ENCODE data around the gene FOSL1. TPM values are rescaled to one million over a fixed set of nuclear protein-coding genes. Genes with fewer than 3 reads are reported as not detected.

Gene FOSL1
- total RNA-seq, 4 donors from 2014 or later = 1.5 to 15.2 (median 2.8) TPM

DNA sequence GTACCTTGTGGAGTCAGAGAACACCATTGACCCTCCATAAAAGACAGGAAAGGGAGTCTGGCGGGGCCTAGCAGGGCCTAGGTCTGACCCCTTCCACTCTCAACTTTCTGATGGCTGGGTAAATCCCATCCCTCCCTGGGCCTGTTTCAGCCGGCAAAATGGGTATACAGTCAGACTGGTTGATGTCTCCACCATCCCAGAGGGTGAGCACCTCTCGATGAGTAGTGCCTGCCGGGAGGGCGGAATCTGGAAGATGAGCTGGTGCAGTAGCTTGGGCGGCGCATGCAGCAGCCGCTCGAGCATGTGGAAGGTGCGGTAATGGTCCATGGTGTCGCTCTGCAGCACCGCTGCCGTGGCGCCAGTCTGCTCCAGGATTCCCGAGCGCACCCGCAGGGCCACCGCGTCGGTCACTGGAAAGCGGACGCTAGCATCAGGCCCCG, 12.4 kb downstream of the FOSL1 start:
- no peak for TF ChIP-seq CTCF (IDR thresholded peaks at IDR 0.05; ENCODE audit: low read depth)

GRCh38 chr11:65886826-65887722, 13.1 kb downstream of the FOSL1 start:
- no peak for TF ChIP-seq CTCF (IDR thresholded peaks at IDR 0.05; ENCODE audit: low read depth)

DNA sequence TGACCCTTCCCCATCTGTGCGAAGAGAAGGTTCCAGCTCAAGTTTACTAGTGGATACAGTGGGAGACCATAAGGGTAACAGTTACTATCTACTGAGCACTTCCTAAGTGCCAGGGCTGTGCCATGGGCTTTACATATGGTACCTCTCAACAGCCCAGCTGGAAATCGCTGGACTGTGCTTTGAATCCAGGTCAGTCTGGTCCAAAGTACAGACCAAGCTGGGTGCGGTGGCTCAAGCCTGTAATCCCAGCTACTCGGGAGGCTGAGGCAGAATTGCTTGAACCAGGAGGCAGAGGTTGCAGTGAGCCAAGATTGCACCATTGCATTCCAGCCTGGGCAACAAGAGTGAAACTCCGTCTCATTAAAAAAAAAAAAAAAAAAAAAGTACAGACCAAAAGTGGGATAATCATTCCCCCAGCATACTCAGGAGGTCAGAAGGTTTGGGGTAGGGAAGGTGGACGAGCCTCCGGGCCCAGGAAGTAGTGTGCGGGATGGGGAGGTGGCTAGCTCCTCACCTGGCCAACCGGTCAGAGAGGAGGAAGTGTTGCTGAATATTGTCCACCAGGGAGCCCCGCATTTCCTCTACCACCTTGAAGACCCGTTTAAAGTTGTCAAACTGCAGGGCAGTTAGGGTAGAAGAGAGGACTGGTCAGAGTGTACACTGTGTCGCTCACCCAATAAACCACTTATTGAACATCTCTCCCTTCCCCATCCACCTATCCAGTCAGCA, 14.2 kb downstream of the FOSL1 start:
- no peak for TF ChIP-seq CTCF (IDR thresholded peaks at IDR 0.05; ENCODE audit: low read depth)

DNA sequence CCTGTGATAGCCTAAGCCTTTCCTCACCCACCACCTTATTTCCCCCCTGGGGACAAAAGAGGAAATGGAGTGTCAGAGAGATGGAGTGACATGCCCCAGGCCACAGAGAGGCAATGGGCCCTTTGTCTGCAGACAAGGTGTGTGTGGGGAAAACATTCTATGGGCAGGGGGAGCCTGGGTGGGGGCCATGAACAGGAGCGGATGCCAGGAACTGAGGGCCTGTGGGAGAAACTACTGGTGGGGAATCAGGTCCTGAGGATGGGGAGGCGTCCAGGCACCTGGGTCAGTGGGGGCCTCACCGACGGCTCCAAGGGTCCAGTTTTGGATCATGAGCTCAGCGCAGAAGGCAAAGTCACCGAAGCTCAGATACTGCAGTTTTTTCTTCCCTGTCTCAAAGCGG, 15.0 kb downstream of the FOSL1 start:
- no peak for TF ChIP-seq CTCF (IDR thresholded peaks at IDR 0.05; ENCODE audit: low read depth)

DNA sequence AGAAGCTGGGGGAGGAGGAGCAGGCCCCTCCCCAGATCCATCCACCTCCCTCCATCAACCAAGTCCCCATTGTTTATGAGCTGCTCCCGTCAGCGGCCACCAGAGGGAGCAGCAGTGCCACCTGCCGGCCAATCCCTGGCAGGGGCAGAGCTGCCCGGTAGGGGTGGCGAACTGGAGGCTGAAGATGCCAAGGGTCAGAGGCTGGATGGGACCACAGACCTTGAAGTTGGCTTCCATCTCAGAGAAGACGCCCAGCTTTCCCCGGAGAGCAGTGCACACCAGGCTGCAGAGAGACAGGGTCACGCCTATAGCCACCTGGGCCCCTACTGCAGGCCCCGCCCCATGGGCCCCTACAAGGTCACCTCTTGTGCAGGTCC, 15.5 kb downstream of the FOSL1 start:
- no peak for TF ChIP-seq CTCF (IDR thresholded peaks at IDR 0.05; ENCODE audit: low read depth)

- TF ChIP-seq CTCF (IDR thresholded peaks at IDR 0.05; ENCODE audit: low read depth) = no peak
These were observed 16.1 kb downstream of the FOSL1 start for GRCh38 chr11:65883786-65884715.
